GM23338 (cell line): ENCODE data around the gene WDR38.

Experiments used
- CREB1 ChIP-seq: fragments of 250-450 bp; sonication (Bioruptor Pico); IDR thresholded peaks from 2 replicates; pipeline ENCODE4 v1.5.0; 2020; ENCODE audit warnings: low read depth, mild to moderate bottlenecking, moderate library complexity
- CTCF ChIP-seq, 2 experiments: fragments of 200-600 bp in 1 of 2; sonication (generic) in 1 of 2; conservative IDR thresholded peaks; 2 replicates each; pipeline versions ENCODE4 v1.5.1 to v1.6.1; 2016 to 2017; ENCODE audit warnings: antibody characterized with exemption in 2 of 2, low read depth in 2 of 2, mild to moderate bottlenecking in 2 of 2, moderate library complexity in 1 of 2
- ETS1 ChIP-seq: IDR thresholded peaks from 2 replicates; pipeline ENCODE4 v1.6.1; 2016; ENCODE audit warnings: antibody characterized with exemption
- EZH2 ChIP-seq: fragments of 200-600 bp; sonication (generic); IDR thresholded peaks from one replicate; pipeline ENCODE4 v1.8.0; 2017; ENCODE audit warnings: antibody characterized with exemption, mild to moderate bottlenecking, low read depth; ENCODE audit not compliant: unreplicated experiment
- EZH2phosphoT487 ChIP-seq: fragments of 200-600 bp; sonication (generic); IDR thresholded peaks from one replicate; pipeline ENCODE4 v1.8.1; 2018; ENCODE audit warnings: antibody characterized with exemption; ENCODE audit not compliant: unreplicated experiment
- JUNB ChIP-seq: IDR thresholded peaks from one replicate; pipeline ENCODE4 v1.6.1; 2016; ENCODE audit warnings: antibody characterized with exemption; ENCODE audit not compliant: unreplicated experiment
- NANOG ChIP-seq: IDR thresholded peaks from 2 replicates; pipeline ENCODE4 v1.6.1; 2016; ENCODE audit warnings: antibody characterized with exemption, borderline replicate concordance
- POLR2AphosphoS5 ChIP-seq: IDR thresholded peaks from 2 replicates; pipeline ENCODE4 v1.6.1; 2016; ENCODE audit warnings: antibody characterized with exemption, low read depth
- REST ChIP-seq: IDR thresholded peaks from one replicate; pipeline ENCODE4 v1.6.1; 2018; ENCODE audit warnings: antibody characterized with exemption; ENCODE audit not compliant: unreplicated experiment
- STAT1 ChIP-seq: IDR thresholded peaks from one replicate; pipeline ENCODE4 v1.6.1; 2016; ENCODE audit warnings: antibody characterized with exemption; ENCODE audit not compliant: unreplicated experiment
- ZNF114 ChIP-seq: fragments of 250-450 bp; sonication (Bioruptor Pico); IDR thresholded peaks from 2 replicates; pipeline ENCODE4 v1.5.0; 2020; ENCODE audit warnings: mild to moderate bottlenecking, moderate library complexity
- ZNF331 ChIP-seq: fragments of 250-450 bp; sonication (Bioruptor Pico); IDR thresholded peaks from 2 replicates; pipeline ENCODE4 v1.5.0; 2020; ENCODE audit warnings: low read depth, mild to moderate bottlenecking, moderate library complexity
- ZNF462 ChIP-seq: fragments of 250-450 bp; sonication (Bioruptor Pico); IDR thresholded peaks from 2 replicates; pipeline ENCODE4 v1.5.0; 2020; ENCODE audit warnings: mild to moderate bottlenecking, moderate library complexity

- TF ChIP-seq CTCF (conservative IDR thresholded peaks at IDR 0.05; ENCODE audit: low read depth in 2 of 2) (no peak), EZH2 (no peak), EZH2phosphoT487 (no peak), CREB1 (no peak), REST (no peak), POLR2AphosphoS5 (no peak), JUNB (no peak), ZNF331 (CRISPR knock-in tag) (no peak), ETS1 (no peak), ZNF114 (CRISPR knock-in tag) (no peak), NANOG (no peak), STAT1 (no peak), ZNF462 (CRISPR knock-in tag) (no peak)
Observed at GRCh38 chr9:124875501-124875900, 22.2 kb downstream of the WDR38 start.
